MM.1S (cell line): ENCODE measurements around the gene PSEN1.

ENCODE experiments used
- DNase-seq: peaks from one replicate; pipeline ENCODE4 v3.0.0-alpha.2; 2015
- H2AFZ ChIP-seq: fragments of 300-600 bp; sonication (generic); 2 replicates; pipeline ENCODE4 v1.6.0; 2016; ENCODE audit warnings: antibody characterized with exemption, low read length
- H3F3A ChIP-seq: fragments of 300-600 bp; sonication (generic); 2 replicates; pipeline ENCODE4 v1.6.1; 2016; ENCODE audit warnings: mild to moderate bottlenecking, antibody characterized with exemption, low read length, moderate library complexity, mixed read lengths; ENCODE audit not compliant: insufficient read depth
- H3K27ac ChIP-seq: fragments of 300-600 bp; sonication (generic); 2 replicates; pipeline ENCODE4 v1.5.1; 2016; ENCODE audit warnings: mild to moderate bottlenecking, low read length
- H3K27me3 ChIP-seq: fragments of 300-600 bp; sonication (generic); replicated peaks from 2 replicates; pipeline ENCODE4 v1.6.0; 2016; ENCODE audit warnings: low read length; ENCODE audit not compliant: insufficient read depth
- H3K36me3 ChIP-seq: fragments of 300-600 bp; sonication (generic); replicated peaks from 2 replicates; pipeline ENCODE4 v1.6.1; 2016; ENCODE audit warnings: mild to moderate bottlenecking, low read length, mixed read lengths; ENCODE audit not compliant: insufficient read depth
- H3K4me1 ChIP-seq: fragments of 300-600 bp; sonication (generic); 2 replicates; pipeline ENCODE4 v1.6.1; 2016; ENCODE audit warnings: low read length, mixed read lengths
- H3K4me2 ChIP-seq: fragments of 300-600 bp; sonication (generic); 2 replicates; pipeline ENCODE4 v1.6.0; 2016; ENCODE audit warnings: low read depth, low read length
- H3K4me3 ChIP-seq: fragments of 300-600 bp; sonication (generic); 2 replicates; pipeline ENCODE4 v1.5.1; 2016; ENCODE audit warnings: low read length, mixed read lengths
- H3K79me2 ChIP-seq: fragments of 300-600 bp; sonication (generic); 2 replicates; pipeline ENCODE4 v1.6.1; 2016; ENCODE audit warnings: mixed run types, low read length, mixed read lengths
- H3K9ac ChIP-seq: fragments of 300-600 bp; sonication (generic); 2 replicates; pipeline ENCODE4 v1.6.1; 2016; ENCODE audit warnings: low read length, mixed read lengths
- H3K9me2 ChIP-seq: fragments of 300-600 bp; sonication (generic); replicated peaks from 2 replicates; pipeline ENCODE4 v1.6.1; 2016; ENCODE audit warnings: mild to moderate bottlenecking, low read length, mixed read lengths; ENCODE audit not compliant: insufficient read depth
- H3K9me3 ChIP-seq: fragments of 300-600 bp; sonication (generic); replicated peaks from 2 replicates; pipeline ENCODE4 v1.6.1; 2016; ENCODE audit warnings: mild to moderate bottlenecking, low read length, mixed read lengths; ENCODE audit not compliant: insufficient read depth
- H4K20me1 ChIP-seq: fragments of 300-600 bp; sonication (generic); 2 replicates; pipeline ENCODE4 v1.6.1; 2016; ENCODE audit warnings: mild to moderate bottlenecking, low read length, moderate library complexity, mixed read lengths; ENCODE audit not compliant: insufficient read depth
- EZH2 ChIP-seq: fragments of 300-600 bp; sonication (generic); optimal IDR thresholded peaks from 2 replicates; pipeline ENCODE3; 2017; ENCODE audit warnings: low read depth, mild to moderate bottlenecking, antibody characterized with exemption, low read length, mixed read lengths
- EZH2phosphoT487 ChIP-seq: fragments of 300-600 bp; sonication (generic); IDR thresholded peaks from 2 replicates; pipeline ENCODE4 v1.6.1; 2018; ENCODE audit warnings: antibody characterized with exemption, low read length
- TF ChIP-seq, protein P1 (sequence below): fragments of 300-600 bp; sonication (generic); IDR thresholded peaks from 2 replicates; pipeline ENCODE4 v1.5.1; 2016; ENCODE audit warnings: antibody characterized with exemption, low read length, mixed read lengths

Gene PSEN1

DNA sequence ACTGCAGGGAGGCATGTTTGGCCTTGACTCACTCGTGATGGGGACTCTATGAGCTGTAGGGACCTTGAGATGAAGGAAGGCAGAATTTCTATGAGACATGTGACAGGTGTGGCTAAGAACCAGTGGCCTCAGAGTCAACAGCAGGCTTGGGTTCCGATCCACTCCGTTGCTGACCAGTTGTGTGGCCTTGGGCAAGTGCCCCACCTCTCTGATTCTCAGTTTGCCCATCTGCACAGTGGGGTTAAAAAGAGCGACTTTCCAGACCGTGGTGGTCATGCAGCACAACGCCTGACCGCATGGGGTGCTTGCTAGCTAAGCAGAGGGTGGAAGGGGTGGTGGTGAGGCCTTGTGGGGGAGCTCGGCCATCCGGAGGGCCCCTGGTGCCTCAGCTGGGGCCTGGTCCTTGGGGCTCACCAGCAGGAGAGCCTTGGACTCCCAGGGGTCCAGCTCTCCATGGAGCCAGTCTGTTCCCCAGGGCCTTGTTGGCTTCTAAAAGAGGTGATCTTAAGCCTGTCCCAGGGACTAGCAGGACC lies 119.5 kb downstream of the PSEN1 start:
- Histone ChIP-seq H3K4me1 (no peaks in the 10 kb centered on the region), H3K9me3 (no peaks in the 10 kb centered on the region), H3K9ac (no peak overlapping the region), H3F3A (no peaks in the 10 kb centered on the region), H3K9me2 (no peaks in the 10 kb centered on the region), H3K4me2 (no peak overlapping the region), H3K27ac (no peak overlapping the region), H2AFZ (no peak overlapping the region), H3K36me3 (no peaks in the 10 kb centered on the region), H4K20me1 (no peaks in the 10 kb centered on the region), H3K4me3 (no peak overlapping the region), H3K79me2 (no peaks in the 10 kb centered on the region), H3K27me3 (no peaks in the 10 kb centered on the region)
- TF ChIP-seq EZH2phosphoT487 = no peak
- TF ChIP-seq, protein P1, sequence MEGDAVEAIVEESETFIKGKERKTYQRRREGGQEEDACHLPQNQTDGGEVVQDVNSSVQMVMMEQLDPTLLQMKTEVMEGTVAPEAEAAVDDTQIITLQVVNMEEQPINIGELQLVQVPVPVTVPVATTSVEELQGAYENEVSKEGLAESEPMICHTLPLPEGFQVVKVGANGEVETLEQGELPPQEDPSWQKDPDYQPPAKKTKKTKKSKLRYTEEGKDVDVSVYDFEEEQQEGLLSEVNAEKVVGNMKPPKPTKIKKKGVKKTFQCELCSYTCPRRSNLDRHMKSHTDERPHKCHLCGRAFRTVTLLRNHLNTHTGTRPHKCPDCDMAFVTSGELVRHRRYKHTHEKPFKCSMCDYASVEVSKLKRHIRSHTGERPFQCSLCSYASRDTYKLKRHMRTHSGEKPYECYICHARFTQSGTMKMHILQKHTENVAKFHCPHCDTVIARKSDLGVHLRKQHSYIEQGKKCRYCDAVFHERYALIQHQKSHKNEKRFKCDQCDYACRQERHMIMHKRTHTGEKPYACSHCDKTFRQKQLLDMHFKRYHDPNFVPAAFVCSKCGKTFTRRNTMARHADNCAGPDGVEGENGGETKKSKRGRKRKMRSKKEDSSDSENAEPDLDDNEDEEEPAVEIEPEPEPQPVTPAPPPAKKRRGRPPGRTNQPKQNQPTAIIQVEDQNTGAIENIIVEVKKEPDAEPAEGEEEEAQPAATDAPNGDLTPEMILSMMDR = no peak
- no peak for TF ChIP-seq EZH2
- no peak for DNase-seq

DNA sequence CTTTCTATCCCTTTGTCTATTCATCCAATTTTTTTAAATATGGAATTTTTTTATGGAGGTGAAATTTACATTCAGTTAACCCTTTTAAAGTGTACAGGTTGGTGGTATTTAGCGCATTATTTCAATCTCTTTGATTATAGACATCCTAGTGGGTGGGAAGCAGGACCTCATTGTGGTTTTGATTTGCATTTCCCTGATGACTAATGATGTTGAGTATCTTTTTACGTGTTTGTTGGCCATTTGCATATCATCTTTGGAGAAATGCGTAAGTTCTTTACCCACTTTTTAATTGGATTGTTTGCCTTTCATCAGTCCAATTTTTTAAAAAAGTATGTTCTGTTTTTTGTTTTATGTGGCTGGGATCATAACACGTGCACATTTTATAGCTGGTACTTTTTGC lies 121.8 kb downstream of the PSEN1 start:
- H3K9me3 ChIP-seq = no peaks in the 10 kb centered on the region
- H3K27me3 ChIP-seq = no peaks in the 10 kb centered on the region
- H3K4me3 ChIP-seq = no peak overlapping the region
- no peaks in the 10 kb centered on the region for H3K36me3 ChIP-seq
- H3F3A ChIP-seq = no peaks in the 10 kb centered on the region
- no peak overlapping the region for H2AFZ ChIP-seq
- no peaks in the 10 kb centered on the region for H3K79me2 ChIP-seq
- no peaks in the 10 kb centered on the region for H3K4me1 ChIP-seq
- TF ChIP-seq EZH2phosphoT487 = no peak
- no peak for TF ChIP-seq EZH2
- TF ChIP-seq, protein P1 = no peak
- DNase-seq = no peak
- no peak overlapping the region for H3K4me2 ChIP-seq
- no peak overlapping the region for H3K27ac ChIP-seq
- no peaks in the 10 kb centered on the region for H3K9me2 ChIP-seq
- H3K9ac ChIP-seq = no peak overlapping the region
- H4K20me1 ChIP-seq = no peaks in the 10 kb centered on the region

DNA sequence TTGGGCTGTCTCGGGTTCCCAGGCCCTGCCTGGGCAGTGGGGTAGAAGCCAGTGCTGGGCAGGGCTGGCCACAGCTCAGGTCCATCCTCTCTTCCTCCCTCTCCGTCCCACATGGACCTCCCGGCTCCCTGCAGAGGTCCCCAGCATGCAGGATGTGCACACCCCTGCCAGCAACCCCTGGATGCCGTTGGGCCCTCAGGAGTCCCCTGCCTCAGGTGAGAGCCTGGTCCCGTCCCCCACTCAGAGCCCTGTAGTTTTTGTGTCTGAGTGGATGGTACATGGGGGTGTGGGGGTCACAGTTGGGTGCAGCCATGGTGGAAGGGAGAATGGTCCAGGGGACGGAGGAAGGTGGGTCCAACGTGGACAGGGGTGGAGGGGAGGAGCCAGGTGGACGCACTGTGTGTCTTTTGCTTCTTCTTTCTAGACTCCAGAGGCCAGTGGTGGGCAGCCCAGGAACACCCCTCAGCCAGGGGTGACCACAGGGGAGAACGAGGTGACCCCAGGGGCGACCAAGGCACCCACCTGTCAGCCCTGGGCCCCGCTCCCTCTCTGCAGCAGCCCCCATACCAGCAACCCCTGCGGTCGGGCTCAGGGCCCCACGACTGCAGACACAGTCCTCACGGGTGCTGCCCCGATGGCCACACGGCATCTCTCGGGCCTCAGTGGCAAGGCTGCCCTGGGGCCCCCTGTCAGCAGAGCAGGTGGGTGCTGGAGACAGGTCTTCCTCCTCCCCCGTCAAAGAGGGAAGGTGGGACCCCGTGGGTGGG lies 122.7 kb downstream of the PSEN1 start:
- no peak overlapping the region for H2AFZ ChIP-seq
- no peaks in the 10 kb centered on the region for H3K9me3 ChIP-seq
- no peak overlapping the region for H3K9ac ChIP-seq
- H3K4me2 ChIP-seq = no peak overlapping the region
- H3K4me3 ChIP-seq = no peak overlapping the region
- no peak overlapping the region for H3K27ac ChIP-seq
- TF ChIP-seq, protein P1 = no peak
- no peak for TF ChIP-seq EZH2
- no peak for TF ChIP-seq EZH2phosphoT487
- no peaks in the 10 kb centered on the region for H4K20me1 ChIP-seq
- no peak for DNase-seq
- no peaks in the 10 kb centered on the region for H3K79me2 ChIP-seq
- no peaks in the 10 kb centered on the region for H3K36me3 ChIP-seq
- H3K4me1 ChIP-seq = no peaks in the 10 kb centered on the region
- no peaks in the 10 kb centered on the region for H3K27me3 ChIP-seq
- H3K9me2 ChIP-seq = no peaks in the 10 kb centered on the region
- H3F3A ChIP-seq = no peaks in the 10 kb centered on the region
